PC-9 (cell line): ENCODE results near the gene YIPF7. TPM values are rescaled to one million over a fixed set of nuclear protein-coding genes. Genes with fewer than 3 reads are reported as not detected.

ENCODE experiments used
- BruUV-seq: library from RNA; stranded (reverse); fragments of 400-500 nt; replicated peaks from 2 replicates; lab custom pipeline; 2021; lab: Mats Ljungman, UMichigan
- CTCF ChIA-PET: fragments of 300-600 bp; sonication (Branson Sonifier 250); formaldehyde crosslinking; loops from one replicate; lab custom pipeline; 2022; ENCODE audit warnings: antibody characterized with exemption; lab: Charles Lee
- POLR2A ChIA-PET: fragments of 300-600 bp; sonication (Branson Sonifier 250); formaldehyde crosslinking; loops from one replicate; lab custom pipeline; 2022; ENCODE audit warnings: antibody characterized with exemption; ENCODE audit not compliant: unreplicated experiment; lab: Charles Lee
- DNase-seq, 2 experiments: peaks; one replicate each; pipeline versions ENCODE4 v3.0.0 to v3.0.0-alpha.2; 2015 to 2022; ENCODE audit warnings: mixed read lengths in 1 of 2
- H2AFZ ChIP-seq: fragments of 200-600 bp; sonication (generic); 2 replicates; pipeline ENCODE4 v1.8.1; 2017; ENCODE audit warnings: antibody characterized with exemption
- H3F3A ChIP-seq: fragments of 200-600 bp; sonication (generic); 2 replicates; pipeline ENCODE4 v1.8.1; 2017; ENCODE audit warnings: antibody characterized with exemption, mild to moderate bottlenecking, low read depth; ENCODE audit not compliant: insufficient read depth
- H3K27ac ChIP-seq: fragments of 200-600 bp; sonication (generic); 2 replicates; pipeline ENCODE4 v1.6.1; 2016; ENCODE audit warnings: mixed run types
- H3K27me3 ChIP-seq: fragments of 200-600 bp; sonication (generic); 2 replicates; pipeline ENCODE4 v1.6.1; 2016; ENCODE audit warnings: low read depth, mixed run types; ENCODE audit not compliant: insufficient read depth
- H3K36me3 ChIP-seq: fragments of 200-600 bp; sonication (generic); 2 replicates; pipeline ENCODE4 v1.6.1; 2016; ENCODE audit warnings: low read depth, mixed run types
- H3K4me1 ChIP-seq: fragments of 200-600 bp; sonication (generic); replicated peaks from 2 replicates; pipeline ENCODE4 v1.6.1; 2016; ENCODE audit warnings: mixed run types; ENCODE audit not compliant: insufficient read depth
- H3K4me2 ChIP-seq: fragments of 200-600 bp; sonication (generic); 2 replicates; pipeline ENCODE4 v1.6.1; 2017; ENCODE audit warnings: mixed run types
- H3K4me3 ChIP-seq: fragments of 200-600 bp; sonication (generic); 2 replicates; pipeline ENCODE4 v1.6.1; 2016; ENCODE audit warnings: mixed run types
- H3K79me2 ChIP-seq: fragments of 200-600 bp; sonication (generic); 2 replicates; pipeline ENCODE4 v1.6.1; 2017; ENCODE audit warnings: low read depth, mixed run types
- H3K9me2 ChIP-seq: fragments of 200-600 bp; sonication (generic); 2 replicates; pipeline ENCODE4 v1.8.1; 2017; ENCODE audit warnings: mild to moderate bottlenecking; ENCODE audit not compliant: insufficient read depth
- H3K9me3 ChIP-seq: fragments of 200-600 bp; sonication (generic); 2 replicates; pipeline ENCODE4 v1.8.1; 2016; ENCODE audit warnings: low read depth; ENCODE audit not compliant: insufficient read depth
- H4K20me1 ChIP-seq: fragments of 200-600 bp; sonication (generic); 2 replicates; pipeline ENCODE4 v1.8.1; 2017; ENCODE audit not compliant: insufficient read depth
- EZH2 ChIP-seq: fragments of 200-600 bp; sonication (generic); IDR thresholded peaks from 2 replicates; pipeline ENCODE4 v1.8.0; 2017; ENCODE audit warnings: antibody characterized with exemption, low read depth
- intact Hi-C: fragments of 100-400 bp; cut with micrococcal nuclease; formaldehyde crosslinking; loops from one replicate; pipeline ENCODE4 v1.10.0; 2022; ENCODE audit not compliant: unreplicated experiment
- total RNA-seq: library from RNA; stranded (reverse); gene quantifications from 2 replicates; pipeline ENCODE4 v1.2.3, GENCODE V29; 2021
- TF ChIP-seq, protein P1 (sequence below): fragments of 200-600 bp; sonication (generic); conservative IDR thresholded peaks from 2 replicates; pipeline ENCODE4 v1.6.1; 2017; ENCODE audit warnings: mixed run types, antibody characterized with exemption, mild to moderate bottlenecking, moderate library complexity

YIPF7 gene
- total RNA-seq, 1 experiment from 2014 or later: not detected

DNA sequence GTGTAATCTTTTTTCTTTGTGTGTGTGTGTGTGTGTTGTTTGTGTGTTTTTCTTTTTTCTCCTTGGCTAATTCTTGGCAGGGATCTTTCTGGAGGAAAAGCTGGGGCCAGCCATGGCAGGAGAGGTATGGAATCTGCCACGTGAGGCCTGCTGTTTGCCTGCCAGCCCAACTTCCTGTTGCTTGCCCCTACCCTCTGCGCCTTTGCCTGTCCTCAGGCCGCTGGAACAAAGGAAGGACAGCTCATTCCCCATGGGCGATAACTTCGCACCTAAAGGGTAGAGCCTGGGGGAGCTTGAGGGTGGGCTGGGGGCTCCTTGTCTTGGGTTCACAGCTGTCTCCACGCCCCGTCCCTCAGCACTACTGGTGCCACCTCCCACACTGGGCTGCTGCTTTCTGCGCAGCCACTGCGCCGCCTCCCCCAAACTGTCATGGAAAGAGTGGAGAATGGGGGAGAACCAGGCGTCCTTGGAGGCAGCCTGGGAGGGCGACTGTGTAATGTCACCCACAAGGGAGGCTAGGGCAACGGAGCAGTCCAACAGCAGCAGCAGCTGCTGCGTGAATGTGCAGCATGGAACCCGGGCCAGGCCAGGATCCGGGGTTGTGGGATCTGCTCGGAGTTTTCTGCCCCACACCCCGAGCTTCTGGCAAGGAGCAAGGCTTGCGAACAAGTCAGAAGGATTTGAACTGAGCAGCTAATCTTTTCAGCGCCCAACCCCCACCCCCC lies 12.3 kb upstream of the YIPF7 start:
- ChIA-PET CTCF (no interaction called here), POLR2A (no interaction called here)
- H3F3A ChIP-seq: no peaks in the 10 kb centered on the region
- no peak overlapping the region for H2AFZ ChIP-seq
- no peak overlapping the region for H3K4me3 ChIP-seq
- 0 out of 2 replicates have a peak, but pooled peaks cover 3% of the 10 kb centered on the region for H4K20me1 ChIP-seq
- no peaks in the 10 kb centered on the region for H3K79me2 ChIP-seq
- no TSS peak for BruUV-seq
- DNase-seq: no peak
- TF ChIP-seq EZH2: no peak
- TF ChIP-seq, protein P1, sequence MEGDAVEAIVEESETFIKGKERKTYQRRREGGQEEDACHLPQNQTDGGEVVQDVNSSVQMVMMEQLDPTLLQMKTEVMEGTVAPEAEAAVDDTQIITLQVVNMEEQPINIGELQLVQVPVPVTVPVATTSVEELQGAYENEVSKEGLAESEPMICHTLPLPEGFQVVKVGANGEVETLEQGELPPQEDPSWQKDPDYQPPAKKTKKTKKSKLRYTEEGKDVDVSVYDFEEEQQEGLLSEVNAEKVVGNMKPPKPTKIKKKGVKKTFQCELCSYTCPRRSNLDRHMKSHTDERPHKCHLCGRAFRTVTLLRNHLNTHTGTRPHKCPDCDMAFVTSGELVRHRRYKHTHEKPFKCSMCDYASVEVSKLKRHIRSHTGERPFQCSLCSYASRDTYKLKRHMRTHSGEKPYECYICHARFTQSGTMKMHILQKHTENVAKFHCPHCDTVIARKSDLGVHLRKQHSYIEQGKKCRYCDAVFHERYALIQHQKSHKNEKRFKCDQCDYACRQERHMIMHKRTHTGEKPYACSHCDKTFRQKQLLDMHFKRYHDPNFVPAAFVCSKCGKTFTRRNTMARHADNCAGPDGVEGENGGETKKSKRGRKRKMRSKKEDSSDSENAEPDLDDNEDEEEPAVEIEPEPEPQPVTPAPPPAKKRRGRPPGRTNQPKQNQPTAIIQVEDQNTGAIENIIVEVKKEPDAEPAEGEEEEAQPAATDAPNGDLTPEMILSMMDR: no peak
- H3K4me1 ChIP-seq: no peaks in the 10 kb centered on the region
- no peak overlapping the region for H3K27ac ChIP-seq
- intact Hi-C loops: loop anchor here (10.0 kb wide), 1 partner anchor 1611 kb away; no protein-coding TSS in a partner anchor
- H3K9me2 ChIP-seq: no peaks in the 10 kb centered on the region
- no peak overlapping the region for H3K4me2 ChIP-seq
- H3K27me3 ChIP-seq: no peaks in the 10 kb centered on the region
- no peaks in the 10 kb centered on the region for H3K9me3 ChIP-seq
- H3K36me3 ChIP-seq: no peaks in the 10 kb centered on the region

DNA sequence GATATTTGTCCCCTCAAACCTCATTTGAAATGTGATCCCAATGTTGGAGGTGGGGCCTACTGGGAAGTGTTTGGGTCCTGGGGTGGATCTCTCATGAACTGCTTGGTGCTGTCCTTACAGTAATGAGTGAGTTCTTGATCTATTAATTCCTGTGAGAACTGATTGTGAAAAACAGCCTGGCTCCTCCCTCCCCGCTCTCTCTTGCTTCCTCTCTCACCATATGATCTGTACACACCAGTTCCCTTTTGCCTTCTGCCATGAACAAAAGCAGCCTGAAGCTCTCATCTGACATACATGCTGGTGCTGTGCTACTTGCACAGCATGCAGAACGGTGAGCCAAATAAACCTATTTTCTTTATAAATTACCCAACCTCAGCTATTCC lies 11.2 kb upstream of the YIPF7 start:
- TF ChIP-seq EZH2: no peak
- TF ChIP-seq, protein P1: no peak
- Histone ChIP-seq H3K9me2 (no peaks in the 10 kb centered on the region), H3K4me1 (no peaks in the 10 kb centered on the region), H3K4me2 (no peak overlapping the region), H3K27me3 (no peaks in the 10 kb centered on the region), H3K9me3 (no peaks in the 10 kb centered on the region), H3K36me3 (no peaks in the 10 kb centered on the region), H3K27ac (no peak overlapping the region), H3K4me3 (no peak overlapping the region), H2AFZ (no peak overlapping the region), H3F3A (no peaks in the 10 kb centered on the region), H3K79me2 (no peaks in the 10 kb centered on the region), H4K20me1 (0 out of 2 replicates have a peak, but pooled peaks cover 3% of the 10 kb centered on the region)
- intact Hi-C loops: loop anchor here (10.0 kb wide), 1 partner anchor 1612 kb away; no protein-coding TSS in a partner anchor
- CTCF ChIA-PET: no interaction called here
- POLR2A ChIA-PET: no interaction called here
- DNase-seq: no peak
- no TSS peak for BruUV-seq

DNA sequence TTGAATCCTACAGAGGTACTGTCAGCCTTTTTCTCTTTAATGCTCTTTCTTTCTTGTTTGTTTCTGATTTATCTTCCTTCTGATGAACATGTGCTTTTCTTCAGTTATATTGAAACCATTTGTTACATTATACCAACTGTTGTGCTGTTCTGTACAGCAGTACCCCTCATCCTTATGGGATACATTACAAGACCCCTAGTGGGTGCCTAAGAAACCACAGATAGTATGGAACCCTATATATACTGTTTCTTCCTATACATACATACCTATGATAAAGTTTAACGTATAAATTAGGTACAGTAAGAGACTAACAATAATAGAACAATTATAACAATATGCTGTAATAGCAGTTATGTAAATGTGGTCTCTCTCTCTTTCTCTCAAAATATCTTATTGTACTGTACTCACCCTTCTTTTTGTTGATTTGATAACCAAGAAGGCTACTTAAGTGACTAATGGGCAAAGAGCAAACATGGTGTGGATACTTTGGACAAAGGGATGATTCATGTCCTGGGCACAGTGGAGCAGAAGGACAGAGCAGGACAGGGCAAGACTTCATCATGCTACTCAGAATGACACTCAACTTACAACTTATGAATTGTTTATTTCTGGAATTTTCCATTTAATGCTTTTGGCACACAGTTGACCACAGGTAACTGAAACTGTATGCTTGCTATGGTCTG lies 10.7 kb upstream of the YIPF7 start:
- no peaks in the 10 kb centered on the region for H3F3A ChIP-seq
- CTCF ChIA-PET: no interaction called here
- no peaks in the 10 kb centered on the region for H3K79me2 ChIP-seq
- no TSS peak for BruUV-seq
- H3K27me3 ChIP-seq: no peaks in the 10 kb centered on the region
- H2AFZ ChIP-seq: no peak overlapping the region
- no peaks in the 10 kb centered on the region for H3K9me3 ChIP-seq
- H3K4me1 ChIP-seq: no peaks in the 10 kb centered on the region
- DNase-seq: no peak
- POLR2A ChIA-PET: no interaction called here
- TF ChIP-seq, protein P1: no peak
- no peak for TF ChIP-seq EZH2
- 0 out of 2 replicates have a peak, but pooled peaks cover 3% of the 10 kb centered on the region for H4K20me1 ChIP-seq
- intact Hi-C loops: loop anchor here (10.0 kb wide), 1 partner anchor 1613 kb away; no protein-coding TSS in a partner anchor
- no peak overlapping the region for H3K4me3 ChIP-seq
- no peak overlapping the region for H3K4me2 ChIP-seq
- H3K36me3 ChIP-seq: no peaks in the 10 kb centered on the region
- no peak overlapping the region for H3K27ac ChIP-seq
- no peaks in the 10 kb centered on the region for H3K9me2 ChIP-seq
